Body of pancreas (tissue), 4 donors: ENCODE measurements around the gene PRX. TPM values are rescaled to one million over a fixed set of nuclear protein-coding genes. Genes with fewer than 3 reads are reported as not detected.

Experiments used
- ATAC-seq: fragments of 150-250 bp; one replicate; pipeline ENCODE4 v1.9.1; 2016
- DNase-seq, 4 donors: peaks; one replicate each; pipeline ENCODE4 v3.0.0-alpha.2; 2019
- H3K27ac ChIP-seq, 4 donors: fragments of 200-600 bp; sonication (generic); 1 replicate in 3 of 4; 2 replicates in 1 of 4; pipeline versions ENCODE4 v1.5.1 to v1.6.1; 2016 to 2019; ENCODE audit warnings: mild to moderate bottlenecking in 1 of 4, mixed read lengths in 1 of 4, moderate library complexity in 1 of 4
- H3K27me3 ChIP-seq, 2 donors: fragments of 200-600 bp; sonication (generic); one replicate each; pipeline ENCODE4 v1.6.0; 2016; ENCODE audit warnings: mild to moderate bottlenecking in 1 of 2
- H3K36me3 ChIP-seq, 2 donors: fragments of 200-600 bp; sonication (generic); replicated peaks in 1 of 2; 2 replicates each; pipeline ENCODE4 v1.5.1; 2016; ENCODE audit warnings: low read depth in 2 of 2; ENCODE audit not compliant: insufficient read depth in 1 of 2
- H3K4me1 ChIP-seq: fragments of 200-600 bp; sonication (generic); one replicate; pipeline ENCODE4 v1.6.0; 2016
- H3K4me3 ChIP-seq, 2 donors: fragments of 200-600 bp; sonication (generic); 1 replicate in 1 of 2; 2 replicates in 1 of 2; pipeline ENCODE4 v1.5.1; 2016 to 2019
- H3K9me3 ChIP-seq, 3 donors: fragments of 200-600 bp; sonication (generic); 1 replicate in 2 of 3; 2 replicates in 1 of 3; pipeline ENCODE4 v1.5.1; 2016
- CTCF ChIP-seq, 7 experiments: fragments of 450-650 bp in 4 of 7; fragments of 200-600 bp in 3 of 7; sonication (generic) in 3 of 7; IDR thresholded peaks; one replicate each; pipeline ENCODE4 v1.5.1; 2016 to 2019; ENCODE audit warnings: antibody characterized with exemption in 7 of 7
- POLR2A ChIP-seq, 3 donors: fragments of 450-650 bp; IDR thresholded peaks; one replicate each; pipeline ENCODE4 v1.6.1; 2016; ENCODE audit warnings: antibody characterized with exemption in 3 of 3, mild to moderate bottlenecking in 2 of 3
- WGBS, 2 donors: methylation state at CpG; one replicate each; pipeline ENCODE4 v1.1.5; 2017; 5-methylcytosine and 5-hydroxymethylcytosine counted together
- intact Hi-C: fragments of 100-400 bp; cut with DNase I; formaldehyde crosslinking; loops from one replicate; pipeline ENCODE4 v1.15.1; 2023
- total RNA-seq, 2 donors: library from RNA; depleted of rRNA; stranded (reverse); fragments of >200 nt; gene quantifications; one replicate each; pipeline ENCODE4 v1.1.0, GENCODE V29; 2016

PRX gene
- total RNA-seq, 2 donors from 2014 or later: 5.7 to 14.8 TPM

- DNase-seq (no peak), ATAC-seq (no peak)
- 89 to 90% methylated on average over 6 of the region's 6 CpGs for WGBS, 2 donors
- Histone ChIP-seq H3K27me3 (no peaks in the 10 kb centered on the region), H3K4me1 (no peaks in the 10 kb centered on the region), H3K9me3 (no peaks in the 10 kb centered on the region), H3K4me3 (no peak overlapping the region), H3K27ac (no peak overlapping the region), H3K36me3 (no peaks in the 10 kb centered on the region)
- TF ChIP-seq POLR2A (IDR thresholded peaks at IDR 0.05) (no peak), CTCF (IDR thresholded peaks at IDR 0.05) (no peak)
- intact Hi-C loops: no loop called here
Measured at GRCh38 chr19:40356681-40357595, 56.2 kb downstream of the PRX start.

- H3K27me3 ChIP-seq: no peaks in the 10 kb centered on the region
- no peaks in the 10 kb centered on the region for H3K4me1 ChIP-seq
- intact Hi-C loops: no loop called here
- H3K9me3 ChIP-seq: no peaks in the 10 kb centered on the region
- H3K4me3 ChIP-seq: no peak overlapping the region
- WGBS, 2 donors: 78 to 87% methylated on average over 9 of the region's 9 CpGs
- no peaks in the 10 kb centered on the region for H3K36me3 ChIP-seq
- no peak for TF ChIP-seq POLR2A (IDR thresholded peaks at IDR 0.05)
- no peak for TF ChIP-seq CTCF (IDR thresholded peaks at IDR 0.05)
- H3K27ac ChIP-seq: no peak overlapping the region
- DNase-seq: no peak
- ATAC-seq: no peak
Measured at GRCh38 chr19:40355975-40356680, 57.0 kb downstream of the PRX start.

- H3K4me3 ChIP-seq: peak overlapping the region; percentile 61 to 69
- DNase-seq (peak in 2 of 4 donors; percentile 13 to 16), ATAC-seq (no peak)
- intact Hi-C loops: no loop called here
- peak overlapping the region in 3 of 4 donors; percentile 58 to 87 (median 64) for H3K27ac ChIP-seq
- no peak for TF ChIP-seq POLR2A (IDR thresholded peaks at IDR 0.05)
- no peak for TF ChIP-seq CTCF (IDR thresholded peaks at IDR 0.05)
- H3K27me3 ChIP-seq: no peaks in the 10 kb centered on the region
- 10 to 12% methylated on average over 17 of the region's 17 CpGs for WGBS, 2 donors
- H3K9me3 ChIP-seq: no peaks in the 10 kb centered on the region
- no peaks in the 10 kb centered on the region for H3K36me3 ChIP-seq
- peaks cover 18% of the 10 kb centered on the region for H3K4me1 ChIP-seq
Measured at GRCh38 chr19:40348961-40349507, 64.1 kb downstream of the PRX start.

GRCh38 chr19:40348125-40348913, 64.9 kb downstream of the PRX start, which contains the start of the genes C19orf47 and PLD3:
C19orf47 (minus strand) TSS chr19:40348397; CDS start chr19:40341857, 6,540 bp downstream.
PLD3 (plus strand) TSS chr19:40348695; CDS start chr19:40366484, 17,789 bp downstream.
- Histone ChIP-seq H3K27me3 (no peaks in the 10 kb centered on the region), H3K36me3 (no peaks in the 10 kb centered on the region), H3K27ac (peak within 1 kb of the TSS in 3 of 4 donors; percentile 58 to 87 (median 64)), H3K4me1 (peaks cover 18% of the 10 kb centered on the region), H3K9me3 (no peaks in the 10 kb centered on the region), H3K4me3 (peak within 1 kb of the TSS; percentile 68 to 69)
- WGBS, 2 donors: 0 to 1% methylated on average over 13 to 74 of the region's 77 CpGs
- ATAC-seq: peak; percentile 99
- DNase-seq: peak; percentile 99 to 100 (median 100)
- TF ChIP-seq POLR2A (IDR thresholded peaks at IDR 0.05) (peak; percentile 73 to 93 (median 90)), CTCF (IDR thresholded peaks at IDR 0.05) (peak in 1 of 7 experiments; percentile 47)
- intact Hi-C loops: no loop called here
